T-helper 22 cell (primary cell): ENCODE results near the gene LRCH1.
"Not testable (repeated sequence)": the region's sequence is repeated elsewhere in the genome, so short reads cannot be mapped to it uniquely, and the experiment has no call there.

Experiments
- DNase-seq: peaks from one replicate; pipeline ENCODE4 v3.0.0-alpha.2; 2020; ENCODE audit warnings: low read depth

Gene LRCH1

GRCh38 chr13:46753137-46753536 lies 200.2 kb downstream of the LRCH1 start:
- no peak for DNase-seq

- DNase-seq: no peak
Observed at GRCh38 chr13:46753917-46754316, 200.9 kb downstream of the LRCH1 start.

GRCh38 chr13:46754812-46755211 lies 201.8 kb downstream of the LRCH1 start:
- DNase-seq: no peak

- not testable (repeated sequence) for DNase-seq
Observed at GRCh38 chr13:46755508-46755907, 202.5 kb downstream of the LRCH1 start.

- DNase-seq: no peak
Observed at GRCh38 chr13:46756977-46757376, 204.0 kb downstream of the LRCH1 start.

GRCh38 chr13:46757640-46758039 lies 204.7 kb downstream of the LRCH1 start:
- DNase-seq: no peak

GRCh38 chr13:46759846-46760245 lies 206.9 kb downstream of the LRCH1 start:
- DNase-seq: no peak

GRCh38 chr13:46761174-46761573 lies 208.2 kb downstream of the LRCH1 start:
- DNase-seq: no peak

- no peak for DNase-seq
Observed at GRCh38 chr13:46761866-46762265, 208.9 kb downstream of the LRCH1 start.

- DNase-seq: not testable (repeated sequence)
Observed at GRCh38 chr13:46769925-46770324, 217.0 kb downstream of the LRCH1 start.

GRCh38 chr13:46771693-46772092 lies 218.7 kb downstream of the LRCH1 start:
- DNase-seq: no peak

- DNase-seq: no peak
Observed at GRCh38 chr13:46773541-46773940, 220.6 kb downstream of the LRCH1 start.

GRCh38 chr13:46775385-46776107 lies 222.6 kb downstream of the LRCH1 start:
- DNase-seq: no peak

- no peak for DNase-seq
Observed at GRCh38 chr13:46778095-46778494, 225.1 kb downstream of the LRCH1 start.

- no peak for DNase-seq
Observed at GRCh38 chr13:46778890-46779289, 225.9 kb downstream of the LRCH1 start.

- no peak for DNase-seq
Observed at GRCh38 chr13:46782066-46782465, 229.1 kb downstream of the LRCH1 start.

GRCh38 chr13:46782691-46783090 lies 229.7 kb downstream of the LRCH1 start:
- no peak for DNase-seq

- no peak for DNase-seq
Observed at GRCh38 chr13:46783504-46783903, 230.5 kb downstream of the LRCH1 start.

- no peak for DNase-seq
Observed at GRCh38 chr13:46795321-46795720, 242.4 kb downstream of the LRCH1 start.

- no peak for DNase-seq
Observed at GRCh38 chr13:46796129-46796514, 243.2 kb downstream of the LRCH1 start.

- DNase-seq: peak; percentile 76
Observed at GRCh38 chr13:46796515-46797474, 243.8 kb downstream of the LRCH1 start, which contains the start of gene ESD. TSS of gene ESD (minus strand) at chr13:46797161. CDS start at chr13:46791413, 5,748 bp downstream.

GRCh38 chr13:46797501-46798237 lies 244.7 kb downstream of the LRCH1 start:
- DNase-seq: no peak
